Fibroblast of lung (primary cell): ENCODE results near the gene KIF26B. TPM values are rescaled to one million over a fixed set of nuclear protein-coding genes. Genes with fewer than 3 reads are reported as not detected.
"Not testable (repeated sequence)": the region's sequence is repeated elsewhere in the genome, so short reads cannot be mapped to it uniquely, and the experiment has no call there.

ENCODE experiments used
- DNase-seq, 2 donors: peaks; one replicate each; pipeline versions ENCODE4 v3.0.0 to v3.0.0-alpha.2; 2010; ENCODE audit warnings: low read depth in 2 of 2
- H2AFZ ChIP-seq: 2 replicates; pipeline ENCODE4 v1.5.1; 2012; ENCODE audit warnings: low read length, control low read depth, inconsistent platforms
- H3K27ac ChIP-seq: 2 replicates; pipeline ENCODE4 v1.5.1; 2011; ENCODE audit warnings: low read length, control low read depth; ENCODE audit not compliant: insufficient read depth
- H3K27me3 ChIP-seq: 2 replicates; pipeline ENCODE4 v1.5.1; 2011; ENCODE audit warnings: mild to moderate bottlenecking, low read length; ENCODE audit not compliant: control insufficient read depth, insufficient read depth
- H3K36me3 ChIP-seq: 2 replicates; pipeline ENCODE4 v1.5.1; 2011; ENCODE audit warnings: low read length; ENCODE audit not compliant: control insufficient read depth, insufficient read depth
- H3K4me1 ChIP-seq: 2 replicates; pipeline ENCODE4 v1.5.1; 2011; ENCODE audit warnings: low read length; ENCODE audit not compliant: control insufficient read depth, insufficient read depth; ENCODE audit errors: extremely low read depth
- H3K4me2 ChIP-seq: 2 replicates; pipeline ENCODE4 v1.5.1; 2011; ENCODE audit warnings: low read length, control low read depth; ENCODE audit not compliant: insufficient read depth; ENCODE audit errors: extremely low read depth
- H3K4me3 ChIP-seq, 4 experiments: fragments of 200-600 bp in 1 of 4; sonication (generic) in 1 of 4; replicated peaks in 1 of 4; 2 replicates each; pipeline ENCODE4 v1.5.1; 2011 to 2016; ENCODE audit warnings: low read length in 4 of 4, low read depth in 3 of 4, mild to moderate bottlenecking in 3 of 4, control low read depth in 2 of 4, inconsistent platforms in 1 of 4, mixed read lengths in 1 of 4; ENCODE audit not compliant: insufficient read depth in 1 of 4; ENCODE audit errors: control extremely low read depth in 1 of 4
- H3K79me2 ChIP-seq: 2 replicates; pipeline ENCODE4 v1.5.1; 2012; ENCODE audit warnings: mild to moderate bottlenecking, low read length, inconsistent platforms; ENCODE audit not compliant: control insufficient read depth, insufficient read depth
- H3K9ac ChIP-seq: 2 replicates; pipeline ENCODE4 v1.5.1; 2011; ENCODE audit warnings: mild to moderate bottlenecking, low read length, control low read depth; ENCODE audit not compliant: insufficient read depth
- H3K9me3 ChIP-seq: 2 replicates; pipeline ENCODE4 v1.5.1; 2012; ENCODE audit warnings: low read depth, low read length; ENCODE audit not compliant: control insufficient read depth, insufficient read depth
- H4K20me1 ChIP-seq: 2 replicates; pipeline ENCODE4 v1.5.1; 2011; ENCODE audit warnings: low read length; ENCODE audit not compliant: control insufficient read depth, insufficient read depth; ENCODE audit errors: extremely low read depth
- CTCF ChIP-seq, 2 donors: IDR thresholded peaks in 1 of 2; conservative IDR thresholded peaks in 1 of 2; 1 replicate in 1 of 2; 2 replicates in 1 of 2; pipeline ENCODE4 v1.5.1; 2011 to 2012; ENCODE audit warnings: low read length in 2 of 2, control low read depth in 1 of 2, inconsistent platforms in 1 of 2, low read depth in 1 of 2, mild to moderate bottlenecking in 1 of 2
- EZH2 ChIP-seq: IDR thresholded peaks from 2 replicates; pipeline ENCODE4 v1.5.1; 2012; ENCODE audit warnings: low read length, control low read depth, mild to moderate bottlenecking; ENCODE audit errors: missing control alignments
- polyA plus RNA-seq, 2 donors: library from polyadenylated mRNA; depleted of rRNA in 1 of 2; stranded (reverse) in 1 of 2; unstranded in 1 of 2; fragments of >200 nt; gene quantifications; 2 replicates each; pipeline ENCODE4 v1.2.1, GENCODE V29; 2011 to 2012; ENCODE audit warnings: missing spikeins in 1 of 2
- total RNA-seq: library from RNA; depleted of rRNA; stranded (reverse); fragments of >200 nt; gene quantifications from 2 replicates; pipeline ENCODE4 v1.2.1, GENCODE V29; 2014

Gene KIF26B
- total and polyA plus RNA-seq, 2 donors (not counting 1 experiment from before 2014, with no cell fraction given) = 5.3 to 6.1 TPM

DNA sequence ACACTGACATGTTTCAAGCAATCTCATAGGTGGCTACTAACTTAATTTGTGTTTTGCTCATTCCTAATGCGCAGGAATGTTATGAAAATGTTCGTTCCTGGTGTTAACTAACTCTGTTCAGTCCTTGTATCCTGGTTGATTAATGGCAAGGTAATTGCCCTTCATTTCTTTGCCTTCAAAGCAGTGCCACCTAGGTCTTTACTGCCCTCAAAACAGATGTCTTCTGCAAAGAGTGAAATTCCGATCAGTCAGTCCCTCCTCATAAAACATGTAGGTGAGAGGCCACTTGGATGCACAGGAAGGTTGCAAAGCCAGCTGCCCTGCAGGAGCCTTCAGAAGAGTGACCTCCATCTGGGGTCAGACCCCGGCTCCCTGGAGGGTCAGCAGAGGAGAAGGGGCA, 179.4 kb downstream of the KIF26B start:
- Histone ChIP-seq H3K9ac (no peak overlapping the region), H3K4me2 (no peak overlapping the region), H3K9me3 (no peaks in the 10 kb centered on the region), H3K27me3 (no peaks in the 10 kb centered on the region), H3K27ac (no peak overlapping the region), H3K79me2 (no peaks in the 10 kb centered on the region), H3K36me3 (no peaks in the 10 kb centered on the region), H3K4me3 (no peak overlapping the region), H4K20me1 (no peaks in the 10 kb centered on the region), H2AFZ (no peak overlapping the region), H3K4me1 (no peaks in the 10 kb centered on the region)
- no peak for DNase-seq
- TF ChIP-seq CTCF (conservative IDR thresholded peaks at IDR 0.05 in 1 of 2, IDR thresholded peaks at IDR 0.05 in 1 of 2; ENCODE audit: low read depth in 1 of 2, low read length in 2 of 2) (no peak), EZH2 (no peak)

- no peaks in the 10 kb centered on the region for H3K4me1 ChIP-seq
- H3K4me2 ChIP-seq = no peak overlapping the region
- no peak overlapping the region for H2AFZ ChIP-seq
- H3K9me3 ChIP-seq = no peaks in the 10 kb centered on the region
- no peak for DNase-seq
- H3K27me3 ChIP-seq = no peaks in the 10 kb centered on the region
- no peak overlapping the region for H3K4me3 ChIP-seq
- no peaks in the 10 kb centered on the region for H4K20me1 ChIP-seq
- no peak for TF ChIP-seq CTCF (conservative IDR thresholded peaks at IDR 0.05 in 1 of 2, IDR thresholded peaks at IDR 0.05 in 1 of 2; ENCODE audit: low read depth in 1 of 2, low read length in 2 of 2)
- no peaks in the 10 kb centered on the region for H3K79me2 ChIP-seq
- no peaks in the 10 kb centered on the region for H3K36me3 ChIP-seq
- no peak overlapping the region for H3K27ac ChIP-seq
- H3K9ac ChIP-seq = no peak overlapping the region
These were observed 180.2 kb downstream of the KIF26B start for GRCh38 chr1:245334827-245335490.

DNA sequence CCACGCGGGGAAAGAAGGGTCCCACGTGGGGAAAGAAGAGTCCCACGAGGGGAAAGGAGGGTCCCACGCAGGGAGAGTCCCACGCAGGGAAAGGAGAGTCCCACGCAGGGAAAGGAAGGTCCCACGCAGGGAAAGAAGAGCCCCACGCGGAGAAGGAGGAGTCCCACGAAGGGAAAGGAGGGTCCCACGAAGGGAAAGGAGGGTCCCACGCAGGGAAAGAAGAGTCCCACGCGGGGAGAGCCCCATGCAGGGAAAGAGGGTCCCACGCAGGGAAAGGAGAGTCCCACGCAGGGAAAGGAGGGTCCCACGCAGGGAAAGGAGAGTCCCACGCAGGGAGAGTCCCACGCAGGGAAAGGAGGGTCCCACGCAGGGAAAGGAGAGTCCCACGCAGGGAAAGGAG, 180.9 kb downstream of the KIF26B start:
- H3K27me3 ChIP-seq = not testable (repeated sequence)

More for the DNA sequence above, 180.9 kb downstream of the KIF26B start:
- H3K79me2 ChIP-seq, H3K9ac ChIP-seq, H4K20me1 ChIP-seq, H3K4me3 ChIP-seq, H3K9me3 ChIP-seq, H3K4me2 ChIP-seq, H3K4me1 ChIP-seq, H3K36me3 ChIP-seq, H3K27ac ChIP-seq, DNase-seq, H2AFZ ChIP-seq: not testable (repeated sequence)
